ENCODE measurements around the gene ROMO1. TPM values are rescaled to one million over a fixed set of nuclear protein-coding genes. Genes with fewer than 3 reads are reported as not detected.
A peak's percentile ranks its signal among the peaks of the same experiment; 100 is the strongest.
"Not testable (repeated sequence)": the region's sequence is repeated elsewhere in the genome, so short reads cannot be mapped to it uniquely, and the experiment has no call there.

The ROMO1 gene
- total RNA-seq, 1 experiment from 2014 or later: 318 TPM

DNA sequence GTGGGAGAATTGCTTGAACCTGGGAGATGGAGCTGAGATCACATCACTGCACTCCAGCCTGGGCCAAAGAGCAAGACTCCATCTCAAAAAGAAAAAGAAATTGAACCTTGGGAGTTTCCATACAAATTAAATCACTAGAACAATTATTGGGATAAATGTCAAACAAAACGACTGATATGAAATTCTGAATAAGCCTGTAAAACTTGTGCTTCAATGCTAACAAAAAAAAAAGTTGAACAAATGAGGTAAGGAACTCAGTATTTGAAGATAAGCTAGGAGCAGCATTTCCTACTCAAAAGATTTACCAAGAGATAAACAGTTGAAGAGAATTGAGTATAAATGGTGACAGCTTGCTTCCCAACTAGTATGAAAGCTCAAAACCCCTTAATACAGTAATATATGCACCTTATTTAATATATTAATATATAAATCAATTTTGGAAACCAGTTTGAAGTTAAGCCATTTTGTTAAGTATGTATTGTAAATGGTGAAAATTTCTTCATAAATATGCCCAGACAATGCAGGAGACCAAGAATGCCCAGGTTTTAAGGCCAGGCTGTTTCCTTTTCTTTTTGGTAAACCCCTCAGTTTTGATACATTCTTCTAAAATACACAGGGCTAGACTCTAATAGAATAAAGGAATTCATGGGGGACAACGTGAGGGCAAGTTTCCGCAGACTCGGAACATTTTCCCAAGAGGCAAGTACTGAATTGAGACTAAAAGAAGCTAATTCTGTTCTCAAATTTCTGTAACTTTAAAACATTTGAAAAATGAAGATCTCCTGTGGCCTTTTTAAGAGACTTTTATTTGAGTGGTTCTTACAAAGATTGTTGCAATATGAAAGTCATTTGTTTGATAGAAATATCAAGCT lies 3.9 kb downstream of the ROMO1 start:
- H3K4me3 ChIP-seq: no peak overlapping the region
- no peaks in the 10 kb centered on the region for H3K27me3 ChIP-seq
- no peak for DNase-seq
- H3K36me3 ChIP-seq: peaks cover 86% of the 10 kb centered on the region
- no peaks in the 10 kb centered on the region for H3K9me3 ChIP-seq

DNA sequence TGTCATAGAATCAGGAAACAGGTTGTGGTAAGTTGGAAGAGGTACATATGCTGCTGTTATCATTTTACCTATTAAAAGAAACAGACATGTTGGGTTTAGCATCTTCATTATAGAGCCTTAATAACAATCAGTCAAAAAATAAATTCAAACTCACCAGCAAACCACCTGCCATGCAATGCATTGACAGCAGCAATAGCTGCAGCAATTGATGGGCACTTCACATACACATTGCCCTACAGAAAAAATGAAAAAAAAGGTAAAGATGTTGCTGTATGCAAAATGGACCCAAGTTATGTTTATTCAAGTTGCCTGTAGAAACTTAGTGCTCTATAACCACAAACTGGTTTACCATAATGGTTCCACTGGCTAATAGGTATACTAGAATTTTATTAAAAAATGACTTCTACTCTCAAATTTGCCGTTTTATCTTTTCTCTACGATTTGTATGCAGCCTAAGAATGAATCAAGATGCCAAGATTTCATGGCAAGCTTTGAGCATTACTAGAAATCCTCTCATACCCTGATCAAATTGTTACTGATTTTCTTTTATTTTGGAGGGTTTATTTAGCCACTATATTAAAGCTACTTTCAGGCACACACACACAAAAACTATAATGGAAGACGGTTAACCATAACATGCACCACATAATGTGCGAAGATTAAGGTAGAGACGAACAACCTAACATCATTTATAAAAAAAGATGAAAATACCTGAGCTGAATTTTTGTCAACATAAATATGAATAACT lies 5.5 kb downstream of the ROMO1 start:
- peaks cover 99% of the 10 kb centered on the region for H3K36me3 ChIP-seq
- no peaks in the 10 kb centered on the region for H3K9me3 ChIP-seq
- H3K27me3 ChIP-seq: no peaks in the 10 kb centered on the region
- no peak for DNase-seq
- no peak overlapping the region for H3K4me3 ChIP-seq

DNA sequence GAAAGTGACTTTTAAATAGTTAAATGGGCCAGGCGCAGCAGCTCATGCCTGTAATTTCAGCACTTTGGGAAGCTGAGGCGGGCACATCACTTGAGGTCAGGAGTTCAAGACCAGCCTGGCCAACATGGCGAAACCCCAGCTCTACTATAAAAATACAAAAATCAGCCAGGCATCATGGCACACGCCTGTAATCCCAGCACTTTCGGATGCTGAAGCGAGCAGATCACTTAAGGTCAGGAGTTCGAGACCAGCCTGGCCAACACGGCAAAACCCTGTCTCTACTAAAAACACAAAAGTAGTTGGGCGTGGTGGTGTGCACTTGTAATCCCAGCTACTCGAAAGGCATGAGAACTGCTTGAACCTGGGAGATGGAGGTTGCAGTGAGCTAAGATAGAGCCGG lies 6.7 kb downstream of the ROMO1 start:
- H3K9me3 ChIP-seq, H3K27me3 ChIP-seq, DNase-seq, H3K4me3 ChIP-seq: not testable (repeated sequence)
- peaks cover 99% of the 10 kb centered on the region for H3K36me3 ChIP-seq

DNA sequence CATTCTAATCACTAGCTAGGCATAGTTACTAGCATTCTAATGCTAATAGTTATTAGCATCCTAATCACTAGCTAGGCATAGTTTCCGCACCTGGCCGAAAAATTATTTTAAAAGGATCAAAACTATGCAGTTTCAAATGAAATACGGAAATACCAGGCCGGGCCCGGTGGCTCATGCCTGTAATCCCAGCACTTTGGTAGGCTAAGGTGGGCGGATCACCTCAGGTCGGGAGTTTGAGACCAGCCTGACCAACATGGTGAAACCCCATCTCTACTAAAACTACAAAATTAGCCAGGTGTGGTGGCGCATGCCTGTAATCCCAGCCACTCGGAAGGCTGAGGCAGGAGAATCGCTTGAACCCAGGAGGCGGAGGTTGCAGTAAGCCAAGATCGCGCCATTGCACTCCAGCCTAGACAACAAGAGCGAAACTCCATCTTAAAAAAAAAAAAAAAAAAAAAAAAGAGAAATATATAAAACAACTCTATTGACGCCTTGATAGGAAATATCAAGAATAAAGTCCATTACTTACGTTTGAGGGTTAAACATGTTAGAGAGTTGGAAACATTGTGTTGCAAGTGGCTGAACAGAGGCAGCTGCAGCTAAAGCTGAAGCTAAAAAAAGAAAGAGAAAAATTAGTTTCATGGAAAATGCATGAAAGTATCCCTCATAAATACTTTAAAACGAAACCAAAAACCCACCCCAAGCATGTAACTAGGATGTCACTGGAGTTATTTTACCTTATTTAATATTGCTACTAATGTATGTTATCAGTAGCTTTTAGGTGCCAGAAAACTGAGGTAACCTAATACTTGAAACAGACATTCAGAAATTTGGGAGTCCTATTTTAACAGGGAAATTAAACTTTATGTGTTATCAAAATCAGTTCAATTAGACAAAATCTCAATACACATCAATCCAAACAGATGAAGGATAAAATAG lies 7.7 kb downstream of the ROMO1 start:
- DNase-seq: not testable (repeated sequence)
- peaks cover 99% of the 10 kb centered on the region for H3K36me3 ChIP-seq

DNA sequence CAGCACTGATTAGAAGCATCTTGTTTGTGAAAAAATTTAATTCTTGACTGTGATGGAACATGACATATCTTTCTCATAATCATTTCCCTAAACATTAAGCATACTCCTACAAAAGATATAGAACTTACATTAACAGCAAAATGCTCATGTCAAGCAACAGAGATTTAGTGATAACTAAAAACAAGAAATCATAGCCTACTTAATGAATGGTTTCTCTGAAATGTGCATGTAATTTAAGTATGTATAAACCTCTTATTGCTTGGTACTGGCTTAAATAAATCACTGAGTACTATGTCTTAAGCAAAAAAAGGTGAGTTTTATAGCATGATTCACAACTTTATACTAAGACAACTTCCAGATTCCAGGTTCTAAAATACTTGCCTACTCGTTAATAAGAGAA lies 9.3 kb downstream of the ROMO1 start:
- Histone ChIP-seq H3K4me3 (no peak overlapping the region), H3K27me3 (no peaks in the 10 kb centered on the region), H3K9me3 (no peaks in the 10 kb centered on the region), H3K36me3 (peaks cover 96% of the 10 kb centered on the region)
- DNase-seq: no peak

More for the DNA sequence above, 7.7 kb downstream of the ROMO1 start:
- not testable (repeated sequence) for H3K27me3 ChIP-seq, H3K9me3 ChIP-seq, H3K4me3 ChIP-seq

DNA sequence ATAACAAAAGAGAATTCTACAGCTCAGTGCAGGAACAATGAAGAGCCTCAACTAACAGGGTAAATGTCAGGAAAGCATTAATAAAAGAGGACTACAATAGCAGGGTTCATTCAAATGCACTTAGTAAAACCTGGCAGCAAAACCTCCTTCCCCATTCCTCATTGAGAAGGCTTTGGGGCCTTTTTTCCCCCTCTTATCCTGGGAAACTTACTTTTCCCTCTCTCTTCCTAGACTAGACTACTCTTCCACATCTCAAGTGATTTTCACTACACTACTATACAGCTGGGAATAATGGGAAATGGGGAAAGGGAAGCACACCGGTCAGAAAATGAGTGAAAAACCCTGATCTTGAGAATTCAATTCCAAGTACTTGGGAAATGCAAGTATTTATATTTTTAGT lies 10.1 kb downstream of the ROMO1 start:
- DNase-seq: no peak
- no peaks in the 10 kb centered on the region for H3K27me3 ChIP-seq
- no peak overlapping the region for H3K4me3 ChIP-seq
- peaks cover 96% of the 10 kb centered on the region for H3K36me3 ChIP-seq
- no peaks in the 10 kb centered on the region for H3K9me3 ChIP-seq

DNA sequence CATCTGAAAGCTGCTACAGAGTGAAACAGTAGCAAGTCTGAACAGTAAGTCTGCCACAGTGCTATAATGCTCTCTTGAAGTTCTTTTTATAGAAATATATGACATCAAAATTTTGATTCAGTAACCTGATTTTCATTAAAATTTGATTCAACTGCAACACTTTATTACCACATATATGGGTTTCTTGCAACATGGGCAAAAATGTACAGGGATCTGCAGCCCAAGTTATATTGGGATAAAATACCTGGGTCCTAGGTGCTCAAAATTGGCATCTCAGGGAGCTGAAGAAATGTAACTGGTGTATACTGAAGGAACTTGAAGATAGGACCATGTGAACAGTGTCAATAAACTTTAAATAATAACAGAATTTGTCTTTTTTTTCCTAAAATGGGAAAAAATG lies 10.8 kb downstream of the ROMO1 start:
- Histone ChIP-seq H3K4me3 (no peak overlapping the region), H3K9me3 (no peaks in the 10 kb centered on the region), H3K36me3 (peaks cover 96% of the 10 kb centered on the region), H3K27me3 (no peaks in the 10 kb centered on the region)
- DNase-seq: no peak

DNA sequence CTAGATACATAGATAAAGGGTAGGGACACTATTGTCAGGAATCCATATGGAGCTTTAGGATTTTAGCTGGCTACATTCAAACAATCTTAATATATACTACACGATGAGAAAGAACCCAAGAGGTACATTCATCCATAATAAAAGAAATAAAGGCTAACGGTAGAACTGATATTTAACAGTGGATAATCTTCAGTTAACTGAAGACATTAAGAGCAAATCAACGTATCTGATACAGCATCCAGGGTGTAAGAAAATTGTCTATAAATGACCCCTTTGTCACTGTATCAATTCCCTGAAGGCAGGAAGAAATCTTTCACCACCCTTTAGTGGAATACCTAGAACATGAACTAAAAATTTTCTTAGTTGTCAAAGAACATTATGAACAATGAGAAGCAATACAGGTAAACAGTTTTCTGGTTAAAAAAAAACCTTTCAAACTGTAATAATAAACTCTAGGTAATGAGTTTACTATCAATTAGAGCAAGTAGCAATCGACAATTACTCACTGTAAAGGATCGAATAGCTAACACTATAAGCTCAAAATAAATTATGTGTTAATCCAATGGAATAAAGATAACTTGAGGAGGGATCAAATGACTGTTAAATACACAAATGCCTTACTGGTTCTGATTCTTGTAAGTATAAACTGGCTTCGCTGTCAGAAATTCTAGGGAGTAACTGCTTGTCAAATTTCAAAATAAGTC lies 11.8 kb downstream of the ROMO1 start:
- Histone ChIP-seq H3K27me3 (no peaks in the 10 kb centered on the region), H3K36me3 (peaks cover 96% of the 10 kb centered on the region), H3K4me3 (no peak overlapping the region), H3K9me3 (no peaks in the 10 kb centered on the region)
- DNase-seq: no peak

DNA sequence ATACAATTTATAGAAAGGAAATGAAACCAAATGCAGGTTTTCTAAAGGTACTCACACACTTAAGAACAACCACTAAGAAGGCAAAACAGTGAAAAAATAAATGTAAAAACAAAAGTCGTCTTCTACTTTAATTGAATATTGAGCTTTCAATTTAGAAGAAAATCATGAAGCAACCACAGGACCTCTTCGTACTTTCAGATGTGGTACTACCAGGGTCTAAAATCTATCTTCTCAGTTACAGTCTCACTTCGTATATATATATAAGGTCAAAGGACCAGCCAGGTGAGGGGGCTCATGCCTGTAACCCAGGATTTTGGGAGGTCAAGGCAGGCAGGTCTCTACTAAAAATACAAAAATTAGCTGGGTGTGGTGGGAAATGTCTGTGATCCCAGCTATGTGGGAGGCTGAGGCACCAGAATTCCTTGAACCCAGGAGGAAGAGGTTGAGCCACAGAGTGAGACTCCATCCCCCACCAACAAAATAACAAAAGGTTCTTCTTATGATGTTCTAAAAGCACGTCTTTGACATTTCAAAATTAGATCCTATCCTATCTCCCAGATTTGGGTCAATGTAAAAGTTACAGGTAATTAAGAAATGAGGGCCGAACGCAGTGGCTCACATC lies 12.5 kb downstream of the ROMO1 start:
- peaks cover 96% of the 10 kb centered on the region for H3K36me3 ChIP-seq
- H3K4me3 ChIP-seq: no peak overlapping the region
- H3K27me3 ChIP-seq: no peaks in the 10 kb centered on the region
- no peaks in the 10 kb centered on the region for H3K9me3 ChIP-seq
- DNase-seq: no peak

DNA sequence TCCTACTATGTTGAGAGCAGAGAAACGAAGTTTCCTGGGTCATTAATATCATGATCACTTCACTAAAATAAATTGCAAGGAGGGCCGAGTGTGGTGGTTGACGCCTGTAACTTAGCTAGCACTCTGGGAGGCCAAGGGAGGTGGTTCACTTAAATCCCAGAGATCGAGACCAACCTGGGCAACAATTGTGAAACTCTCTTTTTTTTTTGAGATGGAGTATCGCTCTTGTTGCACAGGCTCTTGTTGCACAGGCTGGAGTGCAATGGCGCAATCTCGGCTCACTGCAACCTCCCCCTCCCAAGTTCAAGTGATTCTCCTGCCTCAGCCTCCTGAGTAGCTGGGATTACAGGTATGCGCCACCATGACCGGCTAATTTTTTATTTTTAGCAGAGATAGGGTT lies 13.9 kb downstream of the ROMO1 start:
- H3K27me3 ChIP-seq, DNase-seq, H3K9me3 ChIP-seq, H3K4me3 ChIP-seq: not testable (repeated sequence)
- peaks cover 97% of the 10 kb centered on the region for H3K36me3 ChIP-seq

DNA sequence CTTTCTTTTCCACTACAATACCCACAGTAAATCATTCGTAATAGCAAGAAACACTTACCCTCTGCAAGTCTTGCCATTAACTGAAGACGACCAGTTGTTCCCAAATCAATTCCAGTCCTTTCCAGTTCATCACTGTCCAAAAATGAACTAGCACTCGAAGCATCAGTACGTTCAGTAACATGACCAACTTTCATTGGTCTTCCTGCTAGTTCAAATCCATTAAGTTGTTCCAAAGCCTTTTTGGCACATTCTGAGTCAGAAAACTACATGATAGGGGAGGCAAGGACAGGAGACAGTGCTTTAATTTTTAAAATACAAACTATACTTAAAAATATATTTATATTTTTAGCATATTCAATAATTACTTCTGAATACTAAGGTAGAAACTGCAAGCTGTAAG lies 14.9 kb downstream of the ROMO1 start:
- Histone ChIP-seq H3K27me3 (no peaks in the 10 kb centered on the region), H3K36me3 (peaks cover 97% of the 10 kb centered on the region)

DNA sequence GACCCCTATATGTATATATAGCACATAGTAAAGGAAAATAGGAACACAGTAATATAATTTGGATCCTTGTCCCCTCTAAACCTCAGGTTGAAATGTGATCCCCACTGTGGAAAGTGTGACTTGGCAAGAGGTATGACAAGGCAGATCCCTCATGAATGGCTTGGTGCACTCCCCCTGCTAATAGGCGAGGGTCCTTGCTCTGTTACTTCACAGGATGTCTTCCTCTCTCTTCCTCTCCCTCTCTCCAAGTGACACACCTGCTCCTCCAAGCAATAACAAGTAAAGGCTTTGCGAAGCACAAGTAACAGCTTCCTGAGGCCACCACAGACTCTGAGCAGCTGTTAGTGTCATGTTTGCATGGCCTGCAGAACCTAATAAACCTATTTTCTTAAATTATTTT lies 16.4 kb downstream of the ROMO1 start:
- Histone ChIP-seq H3K27me3 (no peaks in the 10 kb centered on the region), H3K4me3 (no peak overlapping the region), H3K9me3 (no peaks in the 10 kb centered on the region), H3K36me3 (peaks cover 97% of the 10 kb centered on the region)
- no peak for DNase-seq

More for the DNA sequence above, 14.9 kb downstream of the ROMO1 start:
- Histone ChIP-seq H3K9me3 (no peaks in the 10 kb centered on the region), H3K4me3 (no peak overlapping the region)
- no peak for DNase-seq

DNA sequence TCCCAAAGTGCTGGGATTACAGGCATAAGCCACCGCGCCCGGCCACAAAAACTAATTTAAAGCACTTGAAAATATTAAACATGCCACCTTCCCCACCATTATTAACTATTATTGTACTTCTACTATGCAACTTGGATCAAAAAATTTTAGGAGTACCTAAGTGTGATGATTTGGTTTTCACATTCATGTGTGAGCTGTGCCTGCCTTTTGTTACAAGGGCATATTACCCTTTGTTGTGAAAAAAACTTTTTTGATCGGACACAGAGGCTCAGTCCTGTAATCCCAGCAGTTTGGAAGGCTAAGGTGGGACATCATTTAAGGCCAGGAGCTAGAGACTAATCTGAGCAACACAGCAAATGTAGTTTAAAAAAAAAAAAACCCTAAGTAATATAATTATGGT lies 17.1 kb downstream of the ROMO1 start:
- no peak overlapping the region for H3K4me3 ChIP-seq
- no peaks in the 10 kb centered on the region for H3K27me3 ChIP-seq
- no peak for DNase-seq
- no peaks in the 10 kb centered on the region for H3K9me3 ChIP-seq
- peaks cover 97% of the 10 kb centered on the region for H3K36me3 ChIP-seq

DNA sequence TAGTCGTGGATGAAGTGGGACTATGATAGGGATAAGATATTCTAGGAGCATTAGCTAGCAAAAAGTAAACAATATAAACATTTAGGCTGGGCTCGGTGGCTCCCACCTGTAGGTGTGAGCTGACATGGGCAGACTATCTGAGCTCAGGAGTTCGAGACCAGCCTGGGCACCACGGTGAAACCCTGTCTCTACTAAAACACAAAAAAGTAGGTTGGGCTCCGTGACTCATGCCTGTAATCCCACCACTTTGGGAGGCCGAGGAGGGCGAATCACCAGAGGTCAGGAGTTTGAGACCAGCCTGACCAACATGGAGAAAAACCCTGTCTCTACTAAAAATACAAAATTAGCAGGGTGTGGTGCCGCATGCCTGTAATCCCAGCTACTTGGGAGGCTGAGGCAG lies 19.1 kb downstream of the ROMO1 start:
- H3K9me3 ChIP-seq, H3K27me3 ChIP-seq, H3K4me3 ChIP-seq: not testable (repeated sequence)
- peak; percentile 70 for DNase-seq
- H3K36me3 ChIP-seq: peaks cover 98% of the 10 kb centered on the region

DNA sequence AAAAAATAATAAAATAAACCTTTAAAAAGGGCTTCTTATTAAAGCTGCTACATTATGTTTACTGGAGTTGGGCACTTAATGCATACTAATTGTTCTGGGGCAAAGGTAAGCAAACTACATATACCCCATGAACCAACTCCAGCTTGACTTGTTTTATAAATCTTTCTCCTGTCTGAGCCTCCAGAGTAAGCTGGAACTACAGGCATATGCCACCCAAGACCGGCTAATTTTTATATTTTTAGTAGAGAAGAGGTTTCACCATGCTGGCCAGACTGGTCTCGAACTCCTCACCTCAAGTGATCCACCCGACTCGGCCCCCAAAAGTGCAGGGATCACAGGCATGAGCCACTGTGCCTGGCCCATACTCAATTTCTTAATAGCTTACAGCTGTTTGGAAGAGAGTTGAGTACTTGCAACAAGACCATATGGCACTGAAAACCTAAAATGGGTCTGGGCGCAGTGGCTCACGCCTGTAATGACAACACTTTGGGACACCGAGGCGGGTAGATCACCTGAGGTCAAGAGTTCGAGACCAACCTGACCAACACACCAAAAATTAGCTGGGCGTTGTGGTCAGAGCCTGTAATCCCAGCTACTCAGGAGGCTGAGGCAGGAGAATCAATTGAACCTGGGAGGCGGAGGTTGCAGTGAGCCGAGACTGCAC lies 19.9 kb downstream of the ROMO1 start:
- no peak for DNase-seq
- Histone ChIP-seq H3K27me3 (no peaks in the 10 kb centered on the region), H3K36me3 (peaks cover 98% of the 10 kb centered on the region)

More for the DNA sequence above, 19.9 kb downstream of the ROMO1 start:
- no peaks in the 10 kb centered on the region for H3K9me3 ChIP-seq
- no peak overlapping the region for H3K4me3 ChIP-seq

Measured in MG63 (cell line).